Midbrain (tissue), 1 donor: Measurements from ENCODE around the gene ZNF646.

ENCODE experiments used
- DNase-seq: peaks from one replicate; lab custom pipeline; 2025; lab: John Stamatoyannopoulos, UW

Gene ZNF646

GRCh38 chr16:31130899-31131298 is 56.7 kb downstream of the ZNF646 start:
- DNase-seq: no peak

- no peak for DNase-seq
These were observed 57.2 kb downstream of the ZNF646 start for GRCh38 chr16:31131416-31131815.

GRCh38 chr16:31131841-31132271 is 57.6 kb downstream of the ZNF646 start:
- DNase-seq: no peak

GRCh38 chr16:31132303-31132979 is 58.2 kb downstream of the ZNF646 start:
- DNase-seq: no peak

GRCh38 chr16:31133046-31133501 is 58.9 kb downstream of the ZNF646 start:
- DNase-seq: no peak
